Tracheal epithelial cell (primary cell): Measurements from ENCODE around the gene C19orf33. TPM values are rescaled to one million over a fixed set of nuclear protein-coding genes. Genes with fewer than 3 reads are reported as not detected.

ENCODE experiments used
- total RNA-seq: library from RNA; depleted of rRNA; stranded (reverse); fragments of >200 nt; gene quantifications from 2 replicates; pipeline ENCODE4 v1.2.1, GENCODE V29; 2014

The C19orf33 gene
- total RNA-seq = 263 and 298 TPM in 2 replicates

GRCh38 chr19:38303517-38304351 lies at the start of gene C19orf33:
C19orf33 (plus strand) TSS chr19:38304251; CDS start chr19:38304262, 11 bp downstream.

GRCh38 chr19:38264486-38265212 lies 39.4 kb upstream of the C19orf33 start, which contains the start of gene SPINT2:
SPINT2 (plus strand) TSS chr19:38264573; CDS start chr19:38264893, 320 bp downstream.

GRCh38 chr19:38315657-38316476 lies 11.8 kb downstream of the C19orf33 start, which contains the start of gene YIF1B:
YIF1B (minus strand) TSS chr19:38315947; CDS start chr19:38315917, 30 bp downstream.

GRCh38 chr19:38319421-38320258 lies 15.6 kb downstream of the C19orf33 start, which contains the start of gene KCNK6:
KCNK6 (plus strand) TSS chr19:38319845; CDS start chr19:38319951, 106 bp downstream.

Other genes starting within 250 kb of the C19orf33 start
- gene DPF1, start 80.0 kb upstream of the C19orf33 start, total RNA-seq = 0.96 TPM in 1 of 2 replicates, not detected in the other
- 1.5 and 6.7 TPM in 2 replicates for gene PPP1R14A, start 47.9 kb upstream of the C19orf33 start, total RNA-seq
- 1,543 and 2,177 TPM in 2 replicates for gene SPINT2, start 39.7 kb upstream of the C19orf33 start, total RNA-seq
- 36.7 and 75.2 TPM in 2 replicates for gene YIF1B, start 11.7 kb downstream of the C19orf33 start, total RNA-seq
- 19.8 and 25.1 TPM in 2 replicates for gene KCNK6, start 15.6 kb downstream of the C19orf33 start, total RNA-seq
- gene CATSPERG, start 31.6 kb downstream of the C19orf33 start, total RNA-seq = 2.9 and 3.8 TPM in 2 replicates
- gene PSMD8, start 70.3 kb downstream of the C19orf33 start, total RNA-seq = 317 and 329 TPM in 2 replicates
- gene GGN, start 83.8 kb downstream of the C19orf33 start, total RNA-seq = under 0.01 TPM in 1 of 2 replicates, not detected in the other
- gene SPRED3, start 84.4 kb downstream of the C19orf33 start, total RNA-seq = under 0.01 and 0.24 TPM in 2 replicates
- 10.6 and 21.5 TPM in 2 replicates for gene FAM98C, start 98.8 kb downstream of the C19orf33 start, total RNA-seq
- gene RASGRP4, start 122.0 kb downstream of the C19orf33 start, total RNA-seq = not detected in 2 replicates
- gene RYR1, start 129.4 kb downstream of the C19orf33 start, total RNA-seq = 0.48 and 5.5 TPM in 2 replicates